Gastrocnemius medialis (tissue), 4 donors: Measurements from ENCODE around the gene TRPM4.

Source experiments
- POLR2A ChIP-seq, 2 donors: fragments of 450-650 bp; IDR thresholded peaks; one replicate each; pipeline ENCODE4 v1.6.1; 2017; ENCODE audit warnings: antibody characterized with exemption in 2 of 2, mild to moderate bottlenecking in 2 of 2, moderate library complexity in 2 of 2
- TF ChIP-seq, protein P1 (sequence below), 5 experiments: fragments of 450-650 bp in 3 of 5; fragments of 200-600 bp in 2 of 5; sonication (generic) in 2 of 5; IDR thresholded peaks in 4 of 5; conservative IDR thresholded peaks in 1 of 5; 1 replicate in 4 of 5; 2 replicates in 1 of 5; pipeline ENCODE4 v1.5.1; 2016 to 2019; ENCODE audit warnings: antibody characterized with exemption in 5 of 5, mild to moderate bottlenecking in 3 of 5, moderate library complexity in 3 of 5

GRCh38 chr19:49256691-49257090 is 99.1 kb downstream of the TRPM4 start:
- TF ChIP-seq, protein P1, sequence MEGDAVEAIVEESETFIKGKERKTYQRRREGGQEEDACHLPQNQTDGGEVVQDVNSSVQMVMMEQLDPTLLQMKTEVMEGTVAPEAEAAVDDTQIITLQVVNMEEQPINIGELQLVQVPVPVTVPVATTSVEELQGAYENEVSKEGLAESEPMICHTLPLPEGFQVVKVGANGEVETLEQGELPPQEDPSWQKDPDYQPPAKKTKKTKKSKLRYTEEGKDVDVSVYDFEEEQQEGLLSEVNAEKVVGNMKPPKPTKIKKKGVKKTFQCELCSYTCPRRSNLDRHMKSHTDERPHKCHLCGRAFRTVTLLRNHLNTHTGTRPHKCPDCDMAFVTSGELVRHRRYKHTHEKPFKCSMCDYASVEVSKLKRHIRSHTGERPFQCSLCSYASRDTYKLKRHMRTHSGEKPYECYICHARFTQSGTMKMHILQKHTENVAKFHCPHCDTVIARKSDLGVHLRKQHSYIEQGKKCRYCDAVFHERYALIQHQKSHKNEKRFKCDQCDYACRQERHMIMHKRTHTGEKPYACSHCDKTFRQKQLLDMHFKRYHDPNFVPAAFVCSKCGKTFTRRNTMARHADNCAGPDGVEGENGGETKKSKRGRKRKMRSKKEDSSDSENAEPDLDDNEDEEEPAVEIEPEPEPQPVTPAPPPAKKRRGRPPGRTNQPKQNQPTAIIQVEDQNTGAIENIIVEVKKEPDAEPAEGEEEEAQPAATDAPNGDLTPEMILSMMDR (IDR thresholded peaks at IDR 0.05 in 4 of 5, conservative IDR thresholded peaks at IDR 0.05 in 1 of 5), result no peak
- TF ChIP-seq POLR2A (IDR thresholded peaks at IDR 0.05), result no peak
